Measurements from ENCODE around the gene EXOC5. TPM values are rescaled to one million over a fixed set of nuclear protein-coding genes. Genes with fewer than 3 reads are reported as not detected.

The EXOC5 gene
- total RNA-seq, 1 donor: 87.4 TPM

DNA sequence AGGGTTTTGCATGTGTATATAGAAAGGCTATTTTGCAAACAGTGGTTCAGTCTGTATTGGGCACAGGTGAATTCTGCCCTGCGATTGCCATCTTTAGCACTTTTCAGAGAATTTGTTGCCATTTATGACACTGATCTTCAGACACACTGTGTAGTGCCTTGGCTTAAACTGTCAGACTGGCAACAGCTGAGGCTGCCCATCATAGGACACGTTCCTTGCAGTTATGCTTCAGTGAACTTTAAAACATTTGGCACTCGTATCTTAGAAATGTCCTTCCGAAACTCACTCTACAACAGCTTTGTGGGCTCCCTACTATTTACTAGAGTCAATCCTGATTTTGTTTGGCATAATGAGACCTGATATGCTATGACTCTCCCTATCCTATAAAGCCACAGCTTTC is 29.1 kb upstream of the EXOC5 start:
- TF ChIP-seq, protein P1, sequence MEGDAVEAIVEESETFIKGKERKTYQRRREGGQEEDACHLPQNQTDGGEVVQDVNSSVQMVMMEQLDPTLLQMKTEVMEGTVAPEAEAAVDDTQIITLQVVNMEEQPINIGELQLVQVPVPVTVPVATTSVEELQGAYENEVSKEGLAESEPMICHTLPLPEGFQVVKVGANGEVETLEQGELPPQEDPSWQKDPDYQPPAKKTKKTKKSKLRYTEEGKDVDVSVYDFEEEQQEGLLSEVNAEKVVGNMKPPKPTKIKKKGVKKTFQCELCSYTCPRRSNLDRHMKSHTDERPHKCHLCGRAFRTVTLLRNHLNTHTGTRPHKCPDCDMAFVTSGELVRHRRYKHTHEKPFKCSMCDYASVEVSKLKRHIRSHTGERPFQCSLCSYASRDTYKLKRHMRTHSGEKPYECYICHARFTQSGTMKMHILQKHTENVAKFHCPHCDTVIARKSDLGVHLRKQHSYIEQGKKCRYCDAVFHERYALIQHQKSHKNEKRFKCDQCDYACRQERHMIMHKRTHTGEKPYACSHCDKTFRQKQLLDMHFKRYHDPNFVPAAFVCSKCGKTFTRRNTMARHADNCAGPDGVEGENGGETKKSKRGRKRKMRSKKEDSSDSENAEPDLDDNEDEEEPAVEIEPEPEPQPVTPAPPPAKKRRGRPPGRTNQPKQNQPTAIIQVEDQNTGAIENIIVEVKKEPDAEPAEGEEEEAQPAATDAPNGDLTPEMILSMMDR (IDR thresholded peaks at IDR 0.05; ENCODE audit: insufficient read depth, low read length): no peak
- no peak for DNase-seq (ENCODE audit: low read depth)
- H3K4me3 ChIP-seq (ENCODE audit: low read depth, low read length): no peak overlapping the region

DNA sequence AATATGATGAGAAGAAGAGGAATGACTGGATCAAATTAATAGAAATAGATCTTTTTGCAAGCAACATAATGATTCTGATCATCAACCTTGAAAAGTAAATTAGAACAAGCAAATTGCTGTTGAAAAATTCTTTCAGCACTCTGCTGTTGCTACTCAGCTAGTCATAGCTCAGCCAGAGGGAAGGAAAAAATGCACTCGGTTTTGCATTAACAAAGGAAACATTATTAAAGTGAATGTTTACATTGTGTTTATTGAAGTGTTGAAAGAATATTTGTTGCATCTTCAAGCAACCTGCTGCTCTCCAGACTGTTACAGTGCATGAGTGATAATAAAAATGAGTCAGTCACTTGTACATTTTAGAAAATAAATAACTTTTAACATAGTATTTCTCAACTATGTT is 26.5 kb upstream of the EXOC5 start:
- TF ChIP-seq, protein P1 (IDR thresholded peaks at IDR 0.05; ENCODE audit: insufficient read depth, low read length): no peak
- no peak for DNase-seq (ENCODE audit: low read depth)
- H3K4me3 ChIP-seq (ENCODE audit: low read depth, low read length): no peak overlapping the region

DNA sequence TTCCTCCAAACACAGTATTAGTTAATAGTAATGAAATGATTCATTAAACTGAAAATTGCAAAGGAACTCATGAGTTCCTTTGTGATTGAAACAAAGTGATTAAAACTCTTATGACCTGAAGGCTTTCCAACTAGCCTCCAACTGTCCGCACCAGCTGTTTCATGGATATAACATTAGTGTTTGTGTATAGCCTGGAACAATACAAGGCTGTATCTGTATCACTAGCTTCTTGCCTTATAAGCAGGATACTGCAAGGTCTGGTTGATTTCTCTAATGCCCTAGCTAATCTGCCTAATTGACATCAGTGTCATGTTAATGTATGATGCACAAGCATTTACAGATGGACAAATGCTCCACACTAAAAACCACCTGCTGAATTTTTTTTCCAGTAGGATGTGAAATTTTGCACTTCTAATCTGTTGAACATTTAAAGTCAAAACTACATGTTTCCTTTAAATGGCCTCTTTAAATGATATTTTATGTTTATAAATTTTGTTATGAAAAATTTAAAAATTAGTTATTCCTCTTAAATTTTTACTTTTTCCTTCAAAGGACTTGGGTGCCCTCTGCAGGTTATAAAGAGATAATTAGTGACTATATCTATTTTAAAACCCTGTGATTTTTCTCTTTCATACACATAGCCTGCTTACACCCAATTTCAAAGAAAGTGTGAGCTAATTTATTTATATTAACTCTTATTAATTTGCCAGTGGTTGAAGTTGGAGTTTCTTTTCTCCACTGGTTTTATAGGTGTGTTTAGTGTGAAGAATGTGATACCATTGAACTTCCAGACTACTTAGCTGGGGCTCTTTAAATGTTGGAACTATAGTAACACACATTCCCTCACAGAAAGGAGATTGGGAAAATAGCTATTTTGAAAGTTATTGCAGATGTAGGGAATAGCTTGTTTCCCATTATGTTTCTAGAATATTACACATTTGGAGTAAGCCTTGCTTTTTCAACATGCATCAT is 25.4 kb upstream of the EXOC5 start:
- DNase-seq (ENCODE audit: low read depth): peak; percentile 56
- TF ChIP-seq, protein P1 (IDR thresholded peaks at IDR 0.05; ENCODE audit: insufficient read depth, low read length): peak; percentile 40
- H3K4me3 ChIP-seq (ENCODE audit: low read depth, low read length): no peak overlapping the region

DNA sequence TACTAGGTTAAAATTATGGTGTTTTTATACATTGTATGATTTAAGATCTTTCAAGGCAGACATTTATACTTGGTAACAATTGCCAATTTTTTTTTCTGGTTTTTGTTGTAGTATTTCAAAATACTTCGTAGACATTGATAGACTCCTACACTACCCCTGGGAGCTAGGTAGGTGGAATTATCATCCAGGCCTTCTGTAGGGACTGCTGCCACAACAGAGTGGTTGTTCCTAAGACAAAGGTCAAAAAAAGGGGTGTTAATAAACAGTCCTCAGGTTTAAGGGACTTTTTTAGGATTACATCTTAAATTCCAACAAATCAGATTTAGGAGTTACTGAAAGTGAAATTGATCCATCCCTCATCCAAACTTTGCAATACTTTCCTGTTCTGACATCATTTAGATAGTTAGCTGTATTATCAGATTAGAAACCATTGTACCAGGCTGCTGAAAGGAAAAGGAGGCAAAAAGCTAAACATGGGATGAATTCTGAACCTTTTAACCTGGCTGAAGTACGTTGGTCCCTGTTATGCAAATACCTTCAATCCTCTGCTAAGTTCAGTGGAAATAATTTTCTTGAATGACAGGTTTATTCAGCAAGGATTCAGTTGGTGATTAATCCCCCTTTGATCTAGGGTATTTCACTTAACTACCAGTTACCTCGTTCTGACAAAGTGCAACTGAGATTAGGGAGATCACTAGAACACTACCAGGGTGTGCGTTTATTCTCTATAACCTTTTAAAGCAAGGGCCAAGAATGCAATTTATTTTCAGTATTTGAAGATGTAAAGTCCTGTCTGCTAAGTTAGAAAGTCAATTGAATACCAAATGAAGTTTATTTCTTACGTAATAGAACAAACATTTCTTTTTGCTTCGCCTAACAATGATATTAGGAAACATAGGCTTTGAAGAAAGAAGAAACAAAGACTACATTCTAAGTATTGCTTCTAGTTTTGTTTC is 23.3 kb upstream of the EXOC5 start:
- H3K4me3 ChIP-seq (ENCODE audit: low read depth, low read length): no peak overlapping the region
- no peak for DNase-seq (ENCODE audit: low read depth)
- TF ChIP-seq, protein P1 (IDR thresholded peaks at IDR 0.05; ENCODE audit: insufficient read depth, low read length): no peak

DNA sequence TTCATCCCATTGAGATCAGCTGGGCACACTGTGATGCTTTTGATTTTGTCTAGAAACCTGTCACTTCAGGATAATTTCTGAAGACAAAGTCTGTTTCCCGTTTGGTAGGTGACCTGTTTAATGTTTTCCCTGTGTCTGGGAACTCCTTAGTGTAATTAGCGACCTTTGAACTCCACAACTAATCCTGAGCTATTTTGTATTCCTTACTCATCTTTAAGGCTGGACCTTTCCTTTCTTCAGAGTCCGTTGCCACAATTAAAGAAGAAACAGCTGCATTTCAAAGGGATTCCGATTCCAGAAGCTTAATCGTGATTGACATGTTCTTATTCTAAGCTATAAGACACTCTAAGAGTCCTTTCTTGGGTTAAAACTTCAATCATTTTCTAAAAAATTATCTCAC is 22.0 kb upstream of the EXOC5 start:
- TF ChIP-seq, protein P1 (IDR thresholded peaks at IDR 0.05; ENCODE audit: insufficient read depth, low read length): no peak
- no peak for DNase-seq (ENCODE audit: low read depth)
- H3K4me3 ChIP-seq (ENCODE audit: low read depth, low read length): no peak overlapping the region

DNA sequence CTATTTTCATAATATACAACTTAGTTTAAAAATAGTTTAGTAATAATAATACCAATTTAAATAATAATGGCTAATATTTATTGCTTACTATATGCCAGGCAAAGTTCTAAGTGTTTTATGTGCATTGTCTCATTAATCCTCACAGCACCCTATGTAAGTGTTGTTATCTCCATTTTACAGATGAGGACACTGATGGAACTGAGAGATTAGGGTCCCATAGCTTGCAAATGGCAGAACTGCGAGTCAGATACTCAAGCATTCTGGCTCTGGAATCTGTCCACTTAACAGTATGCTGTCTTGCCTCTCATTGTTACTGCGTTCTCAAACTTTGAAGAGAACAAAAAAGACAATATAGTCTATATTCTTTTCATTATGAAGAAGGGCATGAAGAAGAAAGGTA is 19.0 kb upstream of the EXOC5 start:
- TF ChIP-seq, protein P1 (IDR thresholded peaks at IDR 0.05; ENCODE audit: insufficient read depth, low read length): no peak
- H3K4me3 ChIP-seq (ENCODE audit: low read depth, low read length): no peak overlapping the region
- no peak for DNase-seq (ENCODE audit: low read depth)

Measured in fibroblast of the aortic adventitia (primary cell).